Endodermal cell (in vitro differentiated cells): Measurements from ENCODE around the gene DTYMK. TPM values are rescaled to one million over a fixed set of nuclear protein-coding genes. Genes with fewer than 3 reads are reported as not detected.

Experiments used
- DNase-seq: peaks from one replicate; pipeline ENCODE4 v3.0.0-alpha.2; 2017
- H3K27ac ChIP-seq: 2 replicates; pipeline ENCODE4 v1.5.1; 2013; ENCODE audit warnings: mild to moderate bottlenecking, low read depth, low read length, moderate library complexity
- H3K27me3 ChIP-seq: 2 replicates; pipeline ENCODE4 v1.6.1; 2013; ENCODE audit warnings: mild to moderate bottlenecking, low read length, moderate library complexity; ENCODE audit not compliant: insufficient read depth, control insufficient read depth, poor library complexity, severe bottlenecking
- H3K36me3 ChIP-seq: 2 replicates; pipeline ENCODE4 v1.7.0; 2013; ENCODE audit warnings: mild to moderate bottlenecking, low read length, moderate library complexity; ENCODE audit not compliant: control insufficient read depth, insufficient read depth
- H3K4me1 ChIP-seq: one replicate; pipeline ENCODE4 v1.7.0; 2013; ENCODE audit warnings: low read length; ENCODE audit not compliant: control insufficient read depth, insufficient read depth
- H3K4me3 ChIP-seq: 2 replicates; pipeline ENCODE4 v1.5.1; 2013; ENCODE audit warnings: mild to moderate bottlenecking, low read length, moderate library complexity
- H3K9ac ChIP-seq: 2 replicates; pipeline ENCODE4 v1.6.1; 2013; ENCODE audit warnings: mild to moderate bottlenecking, low read length, moderate library complexity; ENCODE audit not compliant: poor library complexity, severe bottlenecking; ENCODE audit errors: extremely low read depth
- H3K9me3 ChIP-seq: 2 replicates; pipeline ENCODE4 v1.6.1; 2013; ENCODE audit warnings: mild to moderate bottlenecking, low read length, moderate library complexity; ENCODE audit not compliant: control insufficient read depth
- H3K27ac Mint-ChIP-seq: 2 replicates; pipeline ENCODE4 v1.8.0; 2020; ENCODE audit warnings: mixed read lengths
- H3K27me3 Mint-ChIP-seq: 2 replicates; pipeline ENCODE4 v1.8.0; 2021; ENCODE audit warnings: mild to moderate bottlenecking, mixed read lengths; ENCODE audit not compliant: insufficient read depth
- H3K36me3 Mint-ChIP-seq: 2 replicates; pipeline ENCODE4 v1.8.0; 2020; ENCODE audit warnings: low read depth, mixed read lengths
- H3K4me1 Mint-ChIP-seq: 2 replicates; pipeline ENCODE4 v1.8.0; 2020; ENCODE audit warnings: mixed read lengths
- H3K4me3 Mint-ChIP-seq: 2 replicates; pipeline ENCODE4 v1.8.0; 2020; ENCODE audit warnings: mild to moderate bottlenecking, moderate library complexity, mixed read lengths
- H3K9me3 Mint-ChIP-seq: 2 replicates; pipeline ENCODE4 v1.8.0; 2020; ENCODE audit warnings: mild to moderate bottlenecking, mixed read lengths
- WGBS, 2 experiments: methylation state at CpG; one replicate each; pipeline versions ENCODE4 v1.1.5 to v1.1.7; 2013; ENCODE audit warnings: missing lambda C conversion rate in 2 of 2, mixed read lengths in 1 of 2; ENCODE audit not compliant: insufficient coverage in 1 of 2, insufficient read length in 1 of 2; 5-methylcytosine and 5-hydroxymethylcytosine counted together
- total RNA-seq, 2 donors: library from RNA; stranded (reverse); fragmentation: NEBNext Ultra II Directional in 1 of 2; extraction: Animal tissue kit (Norgen Biotek cat#: 25700) in 1 of 2; gene quantifications; 2 replicates in 1 of 2; 3 replicates in 1 of 2; pipeline ENCODE4 v1.2.1, GENCODE V29; 2021
- TF ChIP-seq, protein P1 (sequence below): fragments of 200-600 bp; sonication (generic); conservative IDR thresholded peaks from 2 replicates; pipeline ENCODE4 v1.5.0; 2021; ENCODE audit warnings: antibody characterized with exemption, mild to moderate bottlenecking

Gene DTYMK
- total RNA-seq, 2 donors from 2014 or later = 60.9 to 62.4 TPM

DNA sequence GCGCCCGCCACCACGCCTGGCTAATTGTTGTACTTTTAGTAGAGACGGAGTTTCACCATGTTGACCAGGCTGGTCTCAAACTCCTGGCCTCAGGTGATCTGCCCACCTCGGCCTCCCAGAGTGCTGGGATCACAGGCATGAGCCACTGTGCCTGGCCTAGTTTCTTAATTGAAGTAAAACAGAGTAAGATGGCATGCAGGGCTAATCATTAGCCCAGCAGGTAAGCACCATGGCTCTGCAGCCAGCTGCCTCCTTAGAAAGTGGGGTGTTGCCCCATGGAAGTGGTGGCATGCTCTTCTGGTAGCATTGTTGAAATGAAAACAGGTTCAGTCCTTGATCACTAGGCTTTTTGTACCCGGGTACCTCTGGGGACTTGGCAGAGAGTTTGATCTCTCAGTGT is 36.7 kb downstream of the DTYMK start:
- H3K36me3 Mint-ChIP-seq = peaks cover 38% of the 10 kb centered on the region
- 93 to 98% methylated on average over 5 to 6 of the region's 6 CpGs for WGBS, 2 experiments
- H3K27me3 ChIP-seq = no peaks in the 10 kb centered on the region
- no peaks in the 10 kb centered on the region for H3K9me3 Mint-ChIP-seq
- no peak for DNase-seq
- H3K4me1 ChIP-seq = no peaks in the 10 kb centered on the region
- H3K4me3 ChIP-seq = no peak overlapping the region
- H3K27ac ChIP-seq = no peak overlapping the region
- H3K36me3 ChIP-seq = peaks cover 45% of the 10 kb centered on the region
- no peak overlapping the region for H3K9ac ChIP-seq
- TF ChIP-seq, protein P1, sequence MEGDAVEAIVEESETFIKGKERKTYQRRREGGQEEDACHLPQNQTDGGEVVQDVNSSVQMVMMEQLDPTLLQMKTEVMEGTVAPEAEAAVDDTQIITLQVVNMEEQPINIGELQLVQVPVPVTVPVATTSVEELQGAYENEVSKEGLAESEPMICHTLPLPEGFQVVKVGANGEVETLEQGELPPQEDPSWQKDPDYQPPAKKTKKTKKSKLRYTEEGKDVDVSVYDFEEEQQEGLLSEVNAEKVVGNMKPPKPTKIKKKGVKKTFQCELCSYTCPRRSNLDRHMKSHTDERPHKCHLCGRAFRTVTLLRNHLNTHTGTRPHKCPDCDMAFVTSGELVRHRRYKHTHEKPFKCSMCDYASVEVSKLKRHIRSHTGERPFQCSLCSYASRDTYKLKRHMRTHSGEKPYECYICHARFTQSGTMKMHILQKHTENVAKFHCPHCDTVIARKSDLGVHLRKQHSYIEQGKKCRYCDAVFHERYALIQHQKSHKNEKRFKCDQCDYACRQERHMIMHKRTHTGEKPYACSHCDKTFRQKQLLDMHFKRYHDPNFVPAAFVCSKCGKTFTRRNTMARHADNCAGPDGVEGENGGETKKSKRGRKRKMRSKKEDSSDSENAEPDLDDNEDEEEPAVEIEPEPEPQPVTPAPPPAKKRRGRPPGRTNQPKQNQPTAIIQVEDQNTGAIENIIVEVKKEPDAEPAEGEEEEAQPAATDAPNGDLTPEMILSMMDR = no peak
- H3K9me3 ChIP-seq = no peaks in the 10 kb centered on the region
- no peak overlapping the region for H3K27ac Mint-ChIP-seq
- H3K4me3 Mint-ChIP-seq = no peak overlapping the region
- peaks cover 10% of the 10 kb centered on the region for H3K4me1 Mint-ChIP-seq
- H3K27me3 Mint-ChIP-seq = no peaks in the 10 kb centered on the region

GRCh38 chr2:241649404-241649803 is 37.2 kb downstream of the DTYMK start:
- Mint-ChIP-seq H3K36me3 (peaks cover 37% of the 10 kb centered on the region), H3K9me3 (no peaks in the 10 kb centered on the region), H3K27me3 (no peaks in the 10 kb centered on the region), H3K4me3 (no peak overlapping the region), H3K27ac (peak overlapping the region; percentile 55), H3K4me1 (peaks cover 10% of the 10 kb centered on the region)
- DNase-seq = no peak
- no peaks in the 10 kb centered on the region for H3K27me3 ChIP-seq
- H3K36me3 ChIP-seq = peaks cover 40% of the 10 kb centered on the region
- TF ChIP-seq, protein P1 = no peak
- no peak overlapping the region for H3K27ac ChIP-seq
- no peaks in the 10 kb centered on the region for H3K9me3 ChIP-seq
- H3K4me3 ChIP-seq = no peak overlapping the region
- H3K9ac ChIP-seq = no peak overlapping the region
- H3K4me1 ChIP-seq = no peaks in the 10 kb centered on the region
- 94 to 100% methylated on average over 1 to 4 of the region's 4 CpGs for WGBS, 2 experiments

DNA sequence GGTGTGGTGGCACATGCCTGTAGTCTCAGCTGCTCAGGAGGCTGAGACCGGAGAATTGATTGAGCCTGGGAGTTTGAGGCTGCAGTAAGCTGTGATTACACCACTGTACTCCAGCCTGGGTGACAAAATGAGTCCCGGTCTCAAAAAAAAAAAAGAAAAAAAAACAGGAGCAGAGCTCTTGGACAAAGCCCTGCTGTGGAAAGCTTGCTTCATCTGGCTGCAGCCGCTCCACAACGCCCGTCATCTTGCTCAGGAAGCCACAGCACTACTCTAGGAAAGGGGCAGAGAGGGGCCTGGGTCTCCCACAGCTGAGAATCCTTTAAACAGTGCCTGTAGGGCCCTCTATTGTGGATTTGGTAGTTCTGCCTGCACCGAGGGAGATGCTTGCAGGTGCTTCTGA is 38.2 kb downstream of the DTYMK start:
- Mint-ChIP-seq H3K27ac (peak overlapping the region; percentile 66), H3K36me3 (peaks cover 33% of the 10 kb centered on the region), H3K27me3 (no peaks in the 10 kb centered on the region), H3K4me1 (peaks cover 10% of the 10 kb centered on the region), H3K4me3 (no peak overlapping the region), H3K9me3 (no peaks in the 10 kb centered on the region)
- Histone ChIP-seq H3K9ac (no peak overlapping the region), H3K27me3 (no peaks in the 10 kb centered on the region), H3K36me3 (peaks cover 33% of the 10 kb centered on the region), H3K27ac (no peak overlapping the region), H3K9me3 (no peaks in the 10 kb centered on the region), H3K4me1 (no peaks in the 10 kb centered on the region), H3K4me3 (no peak overlapping the region)
- TF ChIP-seq, protein P1 = no peak
- no peak for DNase-seq
- WGBS, 2 experiments = 90 to 91% methylated on average over 4 to 6 of the region's 6 CpGs
